Ishikawa (cell line): ENCODE measurements around the gene LAMC1.

Experiments used
- CEBPB ChIP-seq: IDR thresholded peaks from 2 replicates; pipeline ENCODE4 v1.6.1; 2012
- TEAD4 ChIP-seq: IDR thresholded peaks from 2 replicates; pipeline ENCODE4 v1.6.1; 2012

DNA sequence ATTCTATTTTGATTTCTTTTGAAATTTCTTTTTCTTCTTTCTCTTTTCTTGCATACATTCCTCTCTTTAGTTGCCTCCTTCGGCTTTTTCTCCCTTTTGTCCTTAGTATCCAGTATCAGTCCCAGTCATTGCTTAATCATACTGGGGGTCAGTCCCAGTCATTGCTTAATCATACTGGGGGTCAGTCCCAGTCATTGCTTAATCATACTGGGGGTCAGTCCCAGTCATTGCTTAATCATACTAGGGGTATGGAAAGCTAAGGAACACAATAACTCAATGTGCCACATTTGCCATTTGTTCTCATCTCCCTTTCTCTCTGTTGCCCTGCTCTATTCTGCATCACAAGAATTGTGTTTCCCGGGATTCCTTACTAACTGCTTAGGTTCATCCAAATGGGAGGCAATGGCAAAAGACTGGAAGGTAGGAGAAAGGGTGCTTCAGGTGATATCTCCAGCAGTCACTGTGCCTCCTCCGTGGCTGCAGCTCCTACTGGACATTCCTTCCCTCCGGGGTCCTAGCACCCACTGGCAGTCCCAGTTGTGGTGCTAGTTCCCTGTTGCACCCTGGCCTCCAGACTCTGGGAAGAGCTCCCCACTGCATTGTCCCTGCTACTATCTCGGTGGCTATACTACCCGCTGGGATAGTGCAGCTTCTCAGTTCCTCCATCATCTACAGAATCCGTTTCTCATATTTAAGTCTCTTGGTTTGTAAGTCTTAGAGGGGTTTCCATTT, 32.6 kb upstream of the LAMC1 start:
- no peak for TF ChIP-seq CEBPB
- TF ChIP-seq TEAD4: no peak
